PC-3 (cell line): ENCODE results near the gene HOOK2.

Source experiments
- CTCF ChIP-seq: fragments of 300-600 bp; sonication (generic); conservative IDR thresholded peaks from 2 replicates; pipeline ENCODE4 v1.5.1; 2017; ENCODE audit warnings: antibody characterized with exemption, low read depth, mild to moderate bottlenecking, low read length
- EZH2 ChIP-seq: fragments of 300-600 bp; sonication (generic); IDR thresholded peaks from one replicate; pipeline ENCODE4 v1.6.1; 2017; ENCODE audit warnings: antibody characterized with exemption, mild to moderate bottlenecking, low read length; ENCODE audit not compliant: unreplicated experiment
- EZH2phosphoT487 ChIP-seq: fragments of 300-600 bp; sonication (generic); IDR thresholded peaks from 2 replicates; pipeline ENCODE4 v1.6.1; 2018; ENCODE audit warnings: mild to moderate bottlenecking, antibody characterized with exemption, low read length, borderline replicate concordance

- no peak for TF ChIP-seq CTCF
- TF ChIP-seq EZH2: no peak
- TF ChIP-seq EZH2phosphoT487: no peak
Measured at GRCh38 chr19:12715929-12716328, 59.4 kb downstream of the HOOK2 start.
